Glutamatergic neuron (in vitro differentiated cells): ENCODE measurements around the gene GUCY1A1. TPM values are rescaled to one million over a fixed set of nuclear protein-coding genes. Genes with fewer than 3 reads are reported as not detected.

Experiments used
- DNase-seq: peaks from one replicate; pipeline ENCODE4 v3.0.0; 2022
- H3K27ac Mint-ChIP-seq: one replicate; pipeline ENCODE4 v1.8.0; 2020; ENCODE audit warnings: mild to moderate bottlenecking, mixed read lengths, inconsistent platforms; ENCODE audit not compliant: unreplicated experiment
- H3K27me3 Mint-ChIP-seq: one replicate; pipeline ENCODE4 v1.8.0; 2020; ENCODE audit warnings: mild to moderate bottlenecking, moderate library complexity, mixed read lengths, inconsistent platforms; ENCODE audit not compliant: unreplicated experiment
- H3K36me3 Mint-ChIP-seq: one replicate; pipeline ENCODE4 v1.8.0; 2020; ENCODE audit warnings: mild to moderate bottlenecking, mixed read lengths, inconsistent platforms; ENCODE audit not compliant: unreplicated experiment
- H3K4me1 Mint-ChIP-seq: one replicate; pipeline ENCODE4 v1.8.0; 2020; ENCODE audit warnings: mild to moderate bottlenecking, low read depth, mixed read lengths, inconsistent platforms; ENCODE audit not compliant: unreplicated experiment
- H3K4me3 Mint-ChIP-seq: one replicate; pipeline ENCODE4 v1.8.0; 2020; ENCODE audit warnings: mild to moderate bottlenecking, mixed read lengths, inconsistent platforms; ENCODE audit not compliant: unreplicated experiment
- H3K9me3 Mint-ChIP-seq: one replicate; pipeline ENCODE4 v1.8.0; 2020; ENCODE audit warnings: mild to moderate bottlenecking, moderate library complexity, mixed read lengths, inconsistent platforms; ENCODE audit not compliant: unreplicated experiment
- total RNA-seq: library from RNA; stranded (reverse); fragmentation: NEBNext Ultra II Directional; extraction: Animal tissue kit (Norgen Biotek cat#: 25700); gene quantifications from one replicate; pipeline ENCODE4 v1.2.1, GENCODE V29; 2021; ENCODE audit not compliant: unreplicated experiment
- TF ChIP-seq, protein P1 (sequence below): fragments of 200-600 bp; sonication (generic); IDR thresholded peaks from one replicate; pipeline ENCODE4 v1.5.0; 2021; ENCODE audit not compliant: partially characterized antibody, unreplicated experiment

GUCY1A1 gene
- total RNA-seq, 1 donor from 2014 or later, result not detected

DNA sequence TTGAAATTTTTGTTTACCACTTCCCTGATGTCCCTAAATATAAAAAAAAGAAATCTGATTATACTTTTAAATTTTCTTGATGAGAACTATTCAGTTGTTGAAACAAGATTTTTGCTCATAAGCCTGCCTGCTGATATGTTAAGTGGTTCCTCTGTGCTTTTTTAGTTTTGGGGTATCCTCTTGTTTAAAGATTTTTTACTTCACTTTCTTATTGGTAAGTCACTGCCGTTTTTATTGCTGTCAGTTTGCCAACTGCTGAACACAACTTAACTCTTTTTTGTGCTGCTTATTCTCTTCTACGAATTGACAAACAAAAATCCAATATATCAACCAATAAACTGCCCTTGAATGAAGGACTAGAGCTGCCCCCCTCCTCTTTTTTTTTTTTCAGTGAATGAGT is 39.5 kb downstream of the GUCY1A1 start:
- Mint-ChIP-seq H3K27me3 (no peaks in the 10 kb centered on the region), H3K4me1 (no peaks in the 10 kb centered on the region), H3K27ac (no peak overlapping the region), H3K9me3 (no peaks in the 10 kb centered on the region), H3K4me3 (no peak overlapping the region), H3K36me3 (no peaks in the 10 kb centered on the region)
- TF ChIP-seq, protein P1, sequence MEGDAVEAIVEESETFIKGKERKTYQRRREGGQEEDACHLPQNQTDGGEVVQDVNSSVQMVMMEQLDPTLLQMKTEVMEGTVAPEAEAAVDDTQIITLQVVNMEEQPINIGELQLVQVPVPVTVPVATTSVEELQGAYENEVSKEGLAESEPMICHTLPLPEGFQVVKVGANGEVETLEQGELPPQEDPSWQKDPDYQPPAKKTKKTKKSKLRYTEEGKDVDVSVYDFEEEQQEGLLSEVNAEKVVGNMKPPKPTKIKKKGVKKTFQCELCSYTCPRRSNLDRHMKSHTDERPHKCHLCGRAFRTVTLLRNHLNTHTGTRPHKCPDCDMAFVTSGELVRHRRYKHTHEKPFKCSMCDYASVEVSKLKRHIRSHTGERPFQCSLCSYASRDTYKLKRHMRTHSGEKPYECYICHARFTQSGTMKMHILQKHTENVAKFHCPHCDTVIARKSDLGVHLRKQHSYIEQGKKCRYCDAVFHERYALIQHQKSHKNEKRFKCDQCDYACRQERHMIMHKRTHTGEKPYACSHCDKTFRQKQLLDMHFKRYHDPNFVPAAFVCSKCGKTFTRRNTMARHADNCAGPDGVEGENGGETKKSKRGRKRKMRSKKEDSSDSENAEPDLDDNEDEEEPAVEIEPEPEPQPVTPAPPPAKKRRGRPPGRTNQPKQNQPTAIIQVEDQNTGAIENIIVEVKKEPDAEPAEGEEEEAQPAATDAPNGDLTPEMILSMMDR, result no peak
- no peak for DNase-seq

DNA sequence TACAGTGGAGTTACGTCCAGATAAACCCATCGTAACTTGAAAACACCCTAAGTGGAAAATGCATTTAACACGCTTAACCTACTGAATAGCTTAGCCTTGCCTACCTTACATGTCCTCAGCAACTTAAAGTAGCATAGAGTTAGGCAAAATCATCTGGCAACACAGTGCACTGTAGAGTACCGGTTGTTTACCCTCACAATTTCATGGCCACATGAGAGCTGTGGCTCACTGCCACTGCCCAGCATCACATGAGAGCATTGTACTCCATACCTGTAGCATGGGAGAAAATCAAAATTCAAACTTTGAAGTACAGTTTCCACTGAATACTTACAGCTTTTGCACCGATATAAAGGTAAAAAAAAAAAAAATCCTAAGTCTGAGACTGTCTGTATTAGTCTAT is 40.6 kb downstream of the GUCY1A1 start:
- Mint-ChIP-seq H3K4me1 (no peaks in the 10 kb centered on the region), H3K27ac (no peak overlapping the region), H3K27me3 (no peaks in the 10 kb centered on the region), H3K36me3 (no peaks in the 10 kb centered on the region), H3K4me3 (no peak overlapping the region), H3K9me3 (no peaks in the 10 kb centered on the region)
- no peak for DNase-seq
- TF ChIP-seq, protein P1, result no peak

DNA sequence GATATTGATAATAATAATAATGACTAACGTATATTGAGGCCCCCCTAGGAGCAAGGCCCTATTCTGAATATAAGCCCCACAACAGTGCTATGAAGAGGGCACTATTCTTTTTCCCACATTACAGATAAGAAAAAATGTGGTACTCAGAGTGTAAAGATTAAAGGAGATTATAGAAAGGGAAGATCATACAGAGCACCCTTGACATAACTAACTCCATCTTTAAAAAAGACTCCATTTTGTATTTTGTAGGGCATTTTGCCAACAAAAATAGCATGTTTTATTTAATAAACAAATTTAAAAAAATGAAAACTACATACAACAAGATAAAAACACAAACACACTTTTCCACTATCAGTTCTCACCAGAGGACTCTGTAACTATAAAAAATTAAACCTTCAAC is 42.1 kb downstream of the GUCY1A1 start:
- TF ChIP-seq, protein P1, result no peak
- Mint-ChIP-seq H3K9me3 (no peaks in the 10 kb centered on the region), H3K27ac (no peak overlapping the region), H3K36me3 (no peaks in the 10 kb centered on the region), H3K4me1 (no peaks in the 10 kb centered on the region), H3K27me3 (no peaks in the 10 kb centered on the region), H3K4me3 (no peak overlapping the region)
- no peak for DNase-seq

DNA sequence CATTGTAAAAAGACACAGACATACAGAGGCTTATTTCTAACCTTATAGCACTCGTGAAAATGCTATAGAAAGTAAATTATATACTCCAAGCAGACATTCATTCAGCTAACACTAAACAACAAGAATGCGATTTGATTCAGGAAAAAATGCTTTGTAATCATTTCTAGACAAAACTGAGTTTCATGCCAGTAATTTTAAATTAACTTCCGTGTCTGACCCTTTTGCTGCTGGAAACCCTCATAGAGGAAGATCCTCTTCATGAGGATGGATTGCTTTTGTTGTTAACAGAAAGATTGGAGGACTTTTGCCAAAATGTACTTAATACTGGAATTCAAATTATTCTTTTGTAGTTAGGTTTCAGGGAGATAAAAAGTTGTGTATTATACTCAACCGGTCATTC is 43.3 kb downstream of the GUCY1A1 start:
- no peak overlapping the region for H3K4me3 Mint-ChIP-seq
- no peaks in the 10 kb centered on the region for H3K4me1 Mint-ChIP-seq
- no peaks in the 10 kb centered on the region for H3K36me3 Mint-ChIP-seq
- DNase-seq, result no peak
- no peaks in the 10 kb centered on the region for H3K27me3 Mint-ChIP-seq
- no peaks in the 10 kb centered on the region for H3K9me3 Mint-ChIP-seq
- H3K27ac Mint-ChIP-seq, result no peak overlapping the region
- TF ChIP-seq, protein P1, result no peak

DNA sequence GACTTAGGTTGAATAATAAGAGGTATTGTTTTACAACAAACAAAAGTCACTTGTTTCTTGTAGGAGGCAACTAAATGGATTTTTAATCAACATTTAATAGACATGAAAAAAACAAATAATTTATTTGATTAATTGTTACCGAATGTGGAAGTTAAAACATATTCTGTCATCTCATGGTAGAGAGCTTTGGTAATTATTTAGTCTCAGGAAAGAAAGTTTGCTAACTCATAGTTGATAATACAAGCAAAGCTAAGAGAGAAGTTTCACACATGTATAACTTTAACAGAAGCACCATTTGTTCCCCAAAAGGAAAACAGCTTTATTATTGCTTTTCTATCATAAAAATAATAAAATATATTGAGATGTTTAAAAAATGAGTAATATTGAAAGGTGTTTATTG is 44.9 kb downstream of the GUCY1A1 start:
- no peak overlapping the region for H3K27ac Mint-ChIP-seq
- H3K4me1 Mint-ChIP-seq, result no peaks in the 10 kb centered on the region
- no peaks in the 10 kb centered on the region for H3K9me3 Mint-ChIP-seq
- TF ChIP-seq, protein P1, result no peak
- no peak for DNase-seq
- no peaks in the 10 kb centered on the region for H3K36me3 Mint-ChIP-seq
- no peaks in the 10 kb centered on the region for H3K27me3 Mint-ChIP-seq
- H3K4me3 Mint-ChIP-seq, result no peak overlapping the region
